GM12874 (cell line): ENCODE measurements around the gene ZNF184.

Source experiments
- CTCF ChIP-seq: IDR thresholded peaks from 2 replicates; pipeline ENCODE4 v1.5.1; 2011; ENCODE audit warnings: low read depth, mild to moderate bottlenecking, control low read depth, low read length, moderate library complexity; ENCODE audit not compliant: insufficient read depth

The ZNF184 gene

GRCh38 chr6:27470023-27470422, 2.9 kb downstream of the ZNF184 start:
- TF ChIP-seq CTCF, result no peak

GRCh38 chr6:27468334-27468733, 4.6 kb downstream of the ZNF184 start:
- no peak for TF ChIP-seq CTCF

- TF ChIP-seq CTCF, result no peak
Observed at GRCh38 chr6:27452496-27452897, 20.4 kb downstream of the ZNF184 start.

- TF ChIP-seq CTCF, result no peak
Observed at GRCh38 chr6:27451660-27452390, 21.1 kb downstream of the ZNF184 start.

GRCh38 chr6:27448456-27448855, 24.4 kb downstream of the ZNF184 start:
- TF ChIP-seq CTCF, result no peak

- no peak for TF ChIP-seq CTCF
Observed at GRCh38 chr6:27442932-27443331, 30.0 kb downstream of the ZNF184 start.

GRCh38 chr6:27441001-27441400, 31.9 kb downstream of the ZNF184 start:
- TF ChIP-seq CTCF, result no peak
